HCT116 (cell line): ENCODE data around the gene KIAA1671.

ENCODE experiments used
- POLR2A ChIP-seq: IDR thresholded peaks from 2 replicates; pipeline ENCODE4 v1.7.0; 2011; ENCODE audit warnings: borderline replicate concordance; ENCODE audit not compliant: insufficient read depth, insufficient read length; ENCODE audit errors: extremely low read depth
- POLR2AphosphoS5 ChIP-seq: IDR thresholded peaks from 2 replicates; pipeline ENCODE4 v1.6.1; 2011; ENCODE audit warnings: mild to moderate bottlenecking, low read depth, low read length, moderate library complexity
- TF ChIP-seq, protein P1 (sequence below), 3 experiments: fragments of 200-600 bp in 1 of 3; sonication (generic) in 1 of 3; IDR thresholded peaks in 2 of 3; conservative IDR thresholded peaks in 1 of 3; 2 replicates each; pipeline ENCODE4 v1.5.1; 2012 to 2017; ENCODE audit warnings: low read depth in 2 of 3, low read length in 2 of 3, antibody characterized with exemption in 1 of 3, borderline replicate concordance in 1 of 3, control low read depth in 1 of 3, mild to moderate bottlenecking in 1 of 3, mixed read lengths in 1 of 3, mixed run types in 1 of 3, moderate library complexity in 1 of 3; ENCODE audit not compliant: insufficient read depth in 1 of 3

- TF ChIP-seq, protein P1, sequence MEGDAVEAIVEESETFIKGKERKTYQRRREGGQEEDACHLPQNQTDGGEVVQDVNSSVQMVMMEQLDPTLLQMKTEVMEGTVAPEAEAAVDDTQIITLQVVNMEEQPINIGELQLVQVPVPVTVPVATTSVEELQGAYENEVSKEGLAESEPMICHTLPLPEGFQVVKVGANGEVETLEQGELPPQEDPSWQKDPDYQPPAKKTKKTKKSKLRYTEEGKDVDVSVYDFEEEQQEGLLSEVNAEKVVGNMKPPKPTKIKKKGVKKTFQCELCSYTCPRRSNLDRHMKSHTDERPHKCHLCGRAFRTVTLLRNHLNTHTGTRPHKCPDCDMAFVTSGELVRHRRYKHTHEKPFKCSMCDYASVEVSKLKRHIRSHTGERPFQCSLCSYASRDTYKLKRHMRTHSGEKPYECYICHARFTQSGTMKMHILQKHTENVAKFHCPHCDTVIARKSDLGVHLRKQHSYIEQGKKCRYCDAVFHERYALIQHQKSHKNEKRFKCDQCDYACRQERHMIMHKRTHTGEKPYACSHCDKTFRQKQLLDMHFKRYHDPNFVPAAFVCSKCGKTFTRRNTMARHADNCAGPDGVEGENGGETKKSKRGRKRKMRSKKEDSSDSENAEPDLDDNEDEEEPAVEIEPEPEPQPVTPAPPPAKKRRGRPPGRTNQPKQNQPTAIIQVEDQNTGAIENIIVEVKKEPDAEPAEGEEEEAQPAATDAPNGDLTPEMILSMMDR (IDR thresholded peaks at IDR 0.05 in 2 of 3, conservative IDR thresholded peaks at IDR 0.05 in 1 of 3; ENCODE audit: borderline replicate concordance in 1 of 3, insufficient read depth in 1 of 3, low read depth in 2 of 3, low read length in 2 of 3): no peak
- TF ChIP-seq POLR2A (no peak), POLR2AphosphoS5 (no peak)
These were observed 44.5 kb downstream of the KIAA1671 start for GRCh38 chr22:24997023-24997422.
